NCI-H82 (cell line): ENCODE results near the gene LIMCH1.
"Not testable (repeated sequence)": the region's sequence is repeated elsewhere in the genome, so short reads cannot be mapped to it uniquely, and the experiment has no call there.

Source experiments
- DNase-seq: peaks from one replicate; lab custom pipeline; 2025; lab: John Stamatoyannopoulos, UW

Gene LIMCH1

DNA sequence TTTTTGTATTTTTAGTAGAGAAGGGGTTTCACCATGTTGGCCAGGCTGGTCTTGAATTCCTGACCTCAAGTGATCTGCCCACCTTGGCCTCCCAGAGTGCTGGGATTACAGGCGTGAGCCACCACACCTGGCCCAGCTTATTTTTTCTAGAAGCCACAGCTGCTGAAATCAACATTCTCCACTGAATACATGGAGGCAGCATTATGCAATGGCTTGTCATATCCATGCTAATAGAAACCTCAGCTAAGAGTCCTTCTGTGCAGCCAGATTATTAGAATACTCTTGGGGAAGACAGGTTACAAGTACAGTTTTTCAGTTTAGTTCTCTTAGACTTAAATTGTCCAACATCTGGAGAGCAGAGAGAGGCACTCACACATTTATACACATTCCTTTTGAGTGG is 104.8 kb downstream of the LIMCH1 start:
- DNase-seq = not testable (repeated sequence)

- DNase-seq = no peak
These were observed 105.4 kb downstream of the LIMCH1 start for GRCh38 chr4:41643331-41643730.

GRCh38 chr4:41644288-41644914 is 106.4 kb downstream of the LIMCH1 start:
- peak; percentile 50 for DNase-seq

DNA sequence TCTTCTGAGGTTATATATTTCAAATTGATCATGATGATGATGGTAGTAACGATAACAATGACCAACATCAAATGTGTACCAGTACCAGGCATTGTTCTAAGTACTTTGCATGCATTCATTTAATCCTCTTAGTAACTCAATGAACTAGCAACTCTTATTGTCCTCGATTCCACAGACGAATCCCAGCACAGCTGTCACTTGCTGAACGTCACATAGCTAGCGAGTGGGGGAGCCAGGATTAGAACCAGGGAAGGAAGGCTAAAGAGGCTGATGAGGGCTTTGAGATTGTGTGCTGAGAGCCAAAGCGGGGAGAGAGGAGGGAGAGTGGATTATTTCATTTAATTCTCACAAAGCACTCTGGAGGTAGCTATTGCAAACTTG is 106.9 kb downstream of the LIMCH1 start:
- DNase-seq = peak; percentile 93

- DNase-seq = no peak
These were observed 107.9 kb downstream of the LIMCH1 start for GRCh38 chr4:41645728-41646390.

DNA sequence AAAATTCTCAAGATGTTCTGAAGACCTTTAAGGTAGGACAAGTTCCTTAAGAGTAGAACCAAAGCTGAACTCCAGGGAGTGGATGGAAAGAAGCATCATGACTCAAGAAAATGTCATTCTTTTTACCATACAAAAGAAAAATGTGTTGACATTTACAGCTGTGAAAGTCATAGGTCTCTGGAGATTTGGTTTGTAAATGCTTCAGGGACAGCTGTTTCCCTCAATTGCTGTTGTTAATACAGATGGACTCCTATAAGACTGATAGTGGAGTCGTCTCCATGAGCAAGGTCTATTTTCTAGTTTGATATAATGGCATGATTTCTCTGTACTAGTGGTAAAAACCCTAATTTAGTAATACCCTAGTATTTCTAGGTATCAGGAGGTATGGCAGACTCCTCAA is 108.9 kb downstream of the LIMCH1 start:
- DNase-seq = no peak

DNA sequence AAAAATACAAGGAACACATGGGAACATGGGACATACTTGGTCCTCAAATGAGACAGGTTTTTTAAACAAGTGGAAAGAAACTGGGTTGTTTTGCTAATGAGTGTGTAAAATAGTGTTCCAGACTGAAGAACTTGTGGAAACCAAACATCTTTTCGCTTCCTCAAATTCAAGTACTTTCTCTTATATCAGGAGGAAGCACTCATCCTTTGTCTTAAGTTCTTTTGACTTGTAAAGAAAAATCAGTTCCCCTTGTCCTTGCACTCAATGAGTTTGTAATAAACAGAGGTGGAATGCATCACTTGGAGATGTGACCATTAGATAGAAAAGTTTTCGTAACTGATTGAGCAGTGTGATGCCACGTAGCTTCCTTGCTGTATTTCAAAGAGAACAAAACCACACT is 109.4 kb downstream of the LIMCH1 start:
- DNase-seq = no peak

- not testable (repeated sequence) for DNase-seq
These were observed 113.2 kb downstream of the LIMCH1 start for GRCh38 chr4:41651150-41651549.

DNA sequence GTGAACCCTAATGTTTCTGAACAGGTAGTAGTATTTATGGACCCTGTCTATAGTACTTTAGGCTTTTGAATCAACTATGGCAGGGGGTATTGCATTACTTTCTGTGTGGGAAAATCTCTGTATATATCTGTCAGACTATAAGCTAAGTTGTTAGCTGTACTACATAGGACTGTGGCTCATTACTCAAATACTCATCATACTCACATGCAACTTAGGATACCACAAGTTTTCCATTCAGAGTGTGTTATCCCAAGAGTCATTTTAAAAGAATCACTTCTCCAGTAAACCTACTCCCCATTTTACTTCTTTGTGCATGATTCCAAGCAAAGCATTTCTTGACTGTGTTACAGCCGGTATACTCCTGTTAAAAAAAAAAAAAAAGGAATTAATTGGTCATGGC is 115.0 kb downstream of the LIMCH1 start:
- no peak for DNase-seq

- no peak for DNase-seq
These were observed 115.6 kb downstream of the LIMCH1 start for GRCh38 chr4:41653523-41653922.

DNA sequence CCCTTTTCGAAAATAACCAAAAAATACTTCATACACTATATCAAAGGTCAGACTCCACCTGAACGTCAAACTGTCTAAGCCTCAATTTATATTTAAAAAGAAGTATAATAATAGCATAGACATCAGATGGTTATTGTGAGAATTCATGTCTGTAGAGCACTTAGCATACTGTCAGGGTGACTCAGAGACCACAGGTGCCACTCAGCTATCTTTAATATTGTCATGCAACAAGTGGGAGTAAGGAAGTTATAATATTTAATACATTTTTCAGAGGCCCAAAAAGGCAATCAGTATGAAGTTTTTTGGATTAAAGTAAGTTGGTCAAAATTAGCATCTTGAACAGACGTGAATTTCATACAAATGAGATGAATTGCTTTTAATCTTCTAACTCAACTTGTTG is 117.2 kb downstream of the LIMCH1 start:
- no peak for DNase-seq

DNA sequence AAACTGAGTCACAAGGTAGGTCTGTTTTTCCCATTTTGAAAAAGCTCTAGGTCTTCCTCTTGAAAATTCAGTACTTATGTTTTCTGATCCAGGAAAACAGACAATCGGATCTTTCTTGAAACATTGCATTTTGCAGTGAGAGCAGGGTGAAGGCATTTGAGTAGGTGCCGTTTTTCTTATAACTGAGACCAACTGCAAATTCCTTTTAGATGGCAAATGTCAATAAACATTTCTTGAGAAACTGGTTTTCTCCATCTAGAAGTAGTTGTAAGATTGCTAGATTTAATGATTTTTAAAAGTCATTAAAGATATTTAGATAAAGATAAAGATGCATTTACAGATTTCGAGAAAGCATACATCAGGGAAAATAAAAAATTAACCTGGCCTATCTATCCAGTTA is 118.1 kb downstream of the LIMCH1 start:
- DNase-seq = no peak

DNA sequence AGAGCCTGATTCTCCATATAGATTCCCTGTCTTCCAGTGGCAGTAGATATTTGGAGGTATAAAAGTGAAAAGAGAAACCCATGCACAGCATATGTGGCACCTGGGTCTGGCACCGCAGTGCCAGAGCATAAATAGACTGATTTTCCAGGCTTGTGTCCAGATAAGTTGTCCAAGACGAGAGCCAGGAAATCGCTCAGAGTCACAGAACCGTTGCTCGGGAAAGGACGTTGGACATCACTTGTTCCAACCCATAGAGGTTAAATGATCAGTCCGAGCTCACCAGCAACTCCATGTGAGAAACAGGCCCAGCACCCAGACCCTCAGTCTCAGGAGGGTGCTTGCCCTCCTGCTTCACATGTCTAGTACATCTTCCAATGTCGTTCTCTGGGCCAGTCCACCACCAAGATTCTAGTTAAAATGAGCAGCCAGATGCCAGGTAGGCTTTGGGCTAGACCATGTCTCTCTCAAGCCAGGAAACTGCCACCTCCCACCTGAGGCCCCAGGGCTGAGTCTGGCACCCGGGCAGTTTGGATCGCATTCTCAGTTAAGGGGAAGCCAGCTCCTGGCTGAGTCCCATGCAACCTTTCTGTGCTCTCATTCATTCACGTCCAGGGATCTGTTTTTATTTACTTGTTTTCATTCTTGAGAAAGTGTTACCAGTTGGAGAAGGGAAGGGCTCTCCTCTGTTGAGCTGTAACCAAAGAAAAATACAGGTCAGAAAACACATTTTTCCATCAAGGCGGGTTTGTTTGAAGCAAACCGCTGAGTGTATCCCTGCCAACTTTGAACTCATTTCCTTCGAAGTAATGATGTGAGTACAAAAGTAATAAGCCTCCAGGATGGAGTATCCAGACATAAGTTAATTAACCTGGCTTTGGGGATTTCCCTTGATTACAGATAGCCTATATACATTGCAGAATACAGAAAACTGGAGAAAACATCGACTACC is 118.9 kb downstream of the LIMCH1 start:
- peak; percentile 48 for DNase-seq

DNA sequence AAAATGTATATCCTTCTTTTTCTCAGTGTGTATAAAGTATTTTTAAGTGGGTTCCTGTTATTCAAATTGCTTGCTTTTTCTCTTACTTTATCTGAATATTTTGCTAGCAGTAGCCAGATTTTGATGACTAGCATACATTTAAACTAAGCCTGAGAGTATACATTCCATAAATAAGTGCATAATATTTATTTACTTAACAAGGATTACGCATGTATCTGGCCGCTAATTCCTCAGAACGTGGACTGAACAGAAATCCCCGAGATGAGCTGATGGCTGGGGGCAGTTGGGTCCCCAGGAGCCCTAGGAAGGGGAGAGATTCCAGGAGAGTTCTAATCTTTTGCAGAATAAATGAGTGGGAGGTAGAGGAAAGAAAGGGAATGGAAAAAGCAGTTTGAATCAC is 119.6 kb downstream of the LIMCH1 start:
- DNase-seq = peak; percentile 25

DNA sequence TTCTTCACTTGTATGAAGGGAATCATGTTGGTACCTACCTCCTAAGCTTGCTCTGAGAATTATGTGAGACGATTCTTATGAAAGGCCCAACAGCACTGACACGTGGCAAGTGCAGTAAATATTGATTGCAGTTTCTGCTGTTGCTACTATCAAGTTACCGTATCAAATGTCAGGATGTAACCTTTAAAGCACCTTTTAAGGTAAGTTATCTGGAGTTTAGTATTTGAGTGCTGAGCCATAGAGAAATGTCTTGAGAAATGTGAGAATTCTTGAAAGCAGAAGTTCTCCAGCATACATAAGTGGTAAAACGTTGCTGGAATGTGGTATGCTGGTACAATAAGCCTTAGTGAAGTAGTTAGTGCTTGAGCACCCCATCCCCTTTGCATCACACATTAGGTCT is 120.2 kb downstream of the LIMCH1 start:
- DNase-seq = peak; percentile 17

DNA sequence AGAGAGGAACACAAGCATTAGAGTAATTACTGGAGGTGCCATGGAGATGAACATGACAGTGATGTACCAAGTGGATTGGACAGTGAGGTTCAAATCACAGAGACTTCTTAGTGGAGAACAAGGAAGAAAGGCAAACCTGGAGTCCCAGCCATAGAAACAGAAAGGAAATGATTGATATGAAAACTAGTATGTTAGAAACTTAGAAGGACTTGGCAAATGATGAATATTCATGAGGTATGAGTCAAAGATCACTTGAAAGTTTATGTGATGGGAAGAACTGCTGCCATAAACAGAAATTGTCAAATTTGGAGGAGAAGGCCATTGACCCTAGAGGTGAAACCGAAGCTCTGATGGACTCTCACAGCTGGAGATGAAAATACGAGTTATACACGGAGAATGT is 122.4 kb downstream of the LIMCH1 start:
- DNase-seq = no peak

DNA sequence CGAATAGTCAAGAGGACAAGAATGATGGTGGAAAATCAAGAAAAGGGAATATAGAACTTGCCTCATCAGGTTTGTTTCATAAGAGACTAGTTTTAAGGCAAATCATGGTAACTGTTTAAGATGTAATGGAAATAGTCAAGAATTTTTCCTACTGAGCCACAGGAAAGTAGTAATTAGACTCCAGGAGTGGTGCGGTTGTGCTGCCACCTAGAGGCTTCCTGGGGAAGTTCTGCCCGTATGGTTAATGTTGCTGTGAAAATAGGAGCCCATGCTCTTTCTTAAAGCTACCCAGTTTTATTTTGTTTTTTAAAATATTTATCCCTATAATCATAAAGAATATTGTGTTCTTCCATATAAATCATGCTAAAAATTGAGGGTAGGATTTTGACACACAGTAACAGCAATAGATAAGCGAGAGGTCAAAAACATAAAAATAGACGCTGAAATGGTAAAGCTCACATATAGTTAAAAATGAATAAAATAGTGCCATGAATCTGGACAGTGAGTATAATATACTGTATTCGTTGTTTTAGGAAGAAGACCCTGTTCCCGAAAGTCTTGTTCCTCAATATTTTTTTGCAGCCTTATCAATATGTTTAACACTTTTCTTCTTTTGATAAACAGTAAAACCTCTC is 123.6 kb downstream of the LIMCH1 start:
- peak; percentile 75 for DNase-seq

DNA sequence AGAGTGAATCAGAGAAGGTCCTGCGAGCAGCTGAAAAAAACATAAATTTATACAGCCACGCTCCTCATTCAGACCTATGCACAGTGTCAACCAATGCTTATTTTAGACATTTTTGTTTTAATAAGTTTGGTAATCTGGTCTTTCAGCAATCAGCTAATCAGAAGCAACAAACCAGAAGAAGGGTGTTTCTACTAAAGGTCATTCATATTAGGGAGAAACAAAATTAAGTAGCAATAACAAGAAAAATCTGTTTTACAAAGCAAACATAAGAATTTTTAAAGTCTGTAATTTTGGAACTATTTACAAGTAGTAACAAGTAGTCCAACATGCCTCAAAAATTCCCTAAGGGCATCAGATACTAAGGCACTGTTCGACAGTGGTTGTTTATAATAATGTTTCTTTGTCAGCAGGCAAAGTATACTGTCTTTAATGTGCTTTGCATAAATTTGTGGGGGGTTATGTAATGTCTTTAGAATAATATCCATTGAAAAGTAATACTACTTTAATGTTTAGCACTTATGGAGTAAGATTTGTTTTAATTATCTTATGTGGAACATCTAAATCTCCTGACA is 127.8 kb downstream of the LIMCH1 start:
- no peak for DNase-seq

DNA sequence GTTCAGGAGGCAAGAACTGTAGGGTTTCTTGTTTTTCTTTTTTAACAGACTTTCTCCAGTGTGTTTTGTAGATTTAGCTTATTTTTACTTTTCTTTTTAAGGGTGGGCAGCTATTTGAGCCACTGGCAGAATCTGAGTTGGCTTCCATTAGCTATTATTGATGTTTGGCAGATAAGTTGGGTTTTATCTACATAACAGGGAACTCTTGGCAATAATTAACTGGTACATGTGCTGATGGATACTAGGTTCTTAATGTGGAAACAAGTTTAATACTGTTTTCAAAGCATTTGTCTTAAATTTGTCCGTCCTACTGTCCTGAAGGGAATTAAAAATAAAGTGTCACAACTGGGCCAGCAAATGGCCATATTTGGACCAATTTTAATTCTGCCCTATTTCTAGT is 130.1 kb downstream of the LIMCH1 start:
- DNase-seq = no peak

DNA sequence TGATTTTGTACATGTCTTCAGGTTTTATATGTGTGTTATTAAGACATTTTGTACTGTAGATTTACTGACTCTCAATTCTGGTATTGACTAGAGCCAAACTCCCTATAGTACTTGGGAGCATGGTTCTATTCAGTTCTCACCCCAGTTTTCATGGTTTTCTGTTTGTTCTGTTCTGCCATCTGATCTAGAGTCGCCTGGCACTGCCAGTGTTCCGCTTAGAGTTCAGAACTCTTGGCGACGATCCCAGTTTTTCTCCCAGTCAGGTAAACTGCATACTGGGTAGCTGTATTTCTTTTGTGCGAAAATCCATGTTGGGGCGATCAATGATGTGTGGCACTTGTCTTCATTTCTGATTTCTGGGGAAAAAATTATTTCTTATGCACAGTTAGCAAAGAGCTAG is 132.6 kb downstream of the LIMCH1 start:
- DNase-seq = no peak

GRCh38 chr4:41670982-41671381 is 133.0 kb downstream of the LIMCH1 start:
- no peak for DNase-seq
